Raji (cell line): ENCODE data around the gene PROZ.

ENCODE experiments used
- POLR2A ChIP-seq: IDR thresholded peaks from 2 replicates; pipeline ENCODE4 v1.6.1; 2011; ENCODE audit warnings: low read depth, low read length, control low read depth; ENCODE audit not compliant: insufficient read depth

The PROZ gene

DNA sequence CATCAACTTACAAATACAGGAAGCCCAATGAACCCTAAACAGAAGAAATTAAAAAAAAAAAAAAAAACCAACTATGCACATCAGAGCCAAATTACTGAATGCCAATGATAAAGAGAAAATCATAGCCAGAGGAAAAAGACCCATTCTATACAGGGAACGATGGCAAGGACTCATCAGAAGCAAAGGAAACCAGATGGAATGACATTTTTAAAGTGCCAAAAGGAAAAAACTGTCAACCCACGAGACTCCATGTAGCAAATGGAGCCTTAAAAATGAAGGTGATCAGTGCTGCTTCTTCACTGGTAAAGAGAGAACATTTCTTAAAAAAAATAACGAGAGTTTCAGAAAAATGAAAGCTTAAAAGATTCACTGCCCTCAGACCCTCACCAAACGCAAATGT is 31.7 kb downstream of the PROZ start:
- TF ChIP-seq POLR2A: no peak

DNA sequence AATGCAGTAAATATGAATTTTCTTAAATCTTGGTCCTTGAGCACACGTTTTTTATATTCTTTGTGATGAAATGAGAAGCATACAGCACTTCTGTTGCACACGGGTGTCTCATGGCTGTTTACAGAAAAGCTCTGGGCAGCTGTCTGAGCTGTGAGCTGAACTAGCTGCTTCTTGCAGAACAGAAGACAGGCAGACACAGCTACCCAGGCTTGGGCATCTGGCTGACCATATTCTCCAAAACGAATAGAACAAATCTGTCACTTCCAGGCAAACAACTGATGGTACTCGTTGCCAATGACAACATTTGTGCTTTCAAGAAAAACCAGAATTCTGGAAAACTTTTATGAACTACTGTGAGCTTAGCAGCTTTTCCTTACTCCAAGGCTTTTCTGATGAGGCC is 33.8 kb downstream of the PROZ start:
- TF ChIP-seq POLR2A: no peak

DNA sequence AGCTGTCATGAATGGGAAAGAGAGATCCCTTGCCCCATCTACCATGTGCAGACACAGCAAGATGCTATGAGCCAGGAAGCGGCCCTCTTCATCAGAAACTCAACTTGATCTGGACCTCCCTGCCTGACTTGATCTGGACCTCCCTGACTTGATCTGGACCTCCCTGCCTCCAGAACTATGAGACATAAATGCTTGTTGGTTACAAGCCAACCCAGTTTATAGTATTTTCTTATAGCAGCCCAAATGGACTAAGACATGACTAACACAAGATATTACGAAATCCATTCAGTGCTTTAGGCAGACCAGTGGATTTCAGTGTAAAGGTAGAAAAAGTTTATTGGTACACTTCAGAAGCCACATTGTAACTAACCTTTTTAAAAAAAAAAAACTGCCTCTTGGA is 34.5 kb downstream of the PROZ start:
- TF ChIP-seq POLR2A: no peak

DNA sequence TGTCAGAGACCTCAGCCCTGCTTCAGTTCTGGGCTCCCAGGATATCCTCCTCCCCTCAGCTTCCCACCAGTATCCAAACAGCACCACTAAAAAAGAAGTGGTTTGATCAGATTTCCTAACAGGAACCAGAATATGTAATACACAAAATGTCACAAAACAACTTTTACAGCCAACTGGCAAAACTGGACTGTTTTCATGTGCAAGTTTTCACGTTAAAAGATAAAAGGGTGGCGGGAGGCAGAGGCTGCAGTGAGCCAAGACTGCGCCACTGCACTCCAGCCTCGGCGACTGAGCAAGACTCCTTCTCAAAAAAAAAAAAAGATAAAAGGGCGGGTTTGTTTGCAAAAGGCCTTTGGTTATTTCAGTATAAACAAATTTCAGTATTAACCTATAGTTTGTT is 36.9 kb downstream of the PROZ start:
- no peak for TF ChIP-seq POLR2A

DNA sequence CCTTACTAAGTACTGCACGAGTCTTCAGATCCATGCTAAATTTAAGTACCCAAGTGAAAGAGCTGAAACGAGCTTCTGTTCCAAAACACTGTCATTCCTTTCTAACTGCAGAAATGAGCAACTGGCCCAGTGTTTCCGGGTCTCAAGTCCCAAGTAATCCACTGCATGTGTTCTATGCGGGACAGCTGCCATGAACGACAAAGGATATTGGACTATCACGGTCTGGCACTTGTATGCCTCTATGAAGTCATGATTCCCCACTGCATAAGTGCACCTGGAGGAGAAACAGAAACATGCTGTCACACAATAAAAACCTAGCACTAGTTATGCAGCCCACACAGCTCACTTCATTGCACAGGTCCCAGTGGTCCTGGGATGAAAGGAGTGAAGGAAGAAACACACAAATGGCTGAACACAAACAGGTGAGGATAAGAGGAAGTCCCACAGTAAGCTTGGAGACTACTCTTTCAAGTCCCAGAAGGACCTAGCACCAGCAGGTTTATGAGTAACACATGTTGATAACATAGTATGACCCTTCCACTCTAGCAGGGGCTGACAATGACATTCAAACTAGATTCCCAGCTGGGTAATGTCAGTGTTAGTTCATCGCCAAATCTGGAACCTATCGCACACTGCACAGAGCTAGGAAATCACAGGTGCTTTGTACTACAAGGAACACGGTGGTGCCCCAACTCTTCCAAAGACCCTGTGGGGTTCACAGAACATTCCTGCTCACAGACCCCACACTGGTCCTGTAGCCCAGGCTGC is 38.7 kb downstream of the PROZ start:
- TF ChIP-seq POLR2A: no peak

DNA sequence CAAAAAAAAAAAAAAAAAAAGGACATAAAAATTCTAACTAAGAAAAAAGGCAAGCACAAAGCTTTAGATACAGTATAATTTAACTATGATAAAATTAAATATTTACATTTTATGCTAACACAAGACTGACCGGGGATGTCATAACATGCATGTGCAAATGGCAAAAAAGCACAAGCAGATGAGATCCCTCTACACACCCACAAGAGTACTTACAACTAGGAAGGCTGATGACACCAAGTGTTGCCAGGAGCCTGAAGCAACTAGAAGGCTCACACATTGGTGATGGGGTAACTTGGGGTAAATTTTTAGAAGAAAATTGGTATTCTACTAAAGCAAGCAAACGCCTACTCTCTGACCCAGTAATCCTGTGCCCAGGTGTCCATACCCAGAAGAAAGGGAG is 43.4 kb downstream of the PROZ start:
- TF ChIP-seq POLR2A: no peak

DNA sequence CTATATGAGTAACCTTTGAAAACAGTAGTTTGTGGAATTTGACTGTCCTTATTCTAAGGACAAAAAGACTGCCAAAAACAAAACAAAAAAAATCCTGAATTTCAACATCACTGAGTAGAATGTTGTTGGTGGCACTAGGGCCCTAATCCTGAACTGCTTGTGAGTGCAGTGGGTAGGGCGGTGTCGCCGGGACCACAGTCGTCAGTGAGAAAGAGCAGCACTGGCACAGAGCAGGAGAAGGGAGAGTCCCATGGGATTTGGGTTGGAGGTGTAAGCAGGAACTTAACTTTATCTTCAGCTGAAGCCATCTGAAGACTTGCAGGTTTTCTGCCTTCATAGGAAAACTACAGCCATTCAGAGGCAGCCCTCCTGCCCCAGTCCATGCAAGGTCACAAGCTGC is 44.5 kb downstream of the PROZ start:
- TF ChIP-seq POLR2A: no peak

DNA sequence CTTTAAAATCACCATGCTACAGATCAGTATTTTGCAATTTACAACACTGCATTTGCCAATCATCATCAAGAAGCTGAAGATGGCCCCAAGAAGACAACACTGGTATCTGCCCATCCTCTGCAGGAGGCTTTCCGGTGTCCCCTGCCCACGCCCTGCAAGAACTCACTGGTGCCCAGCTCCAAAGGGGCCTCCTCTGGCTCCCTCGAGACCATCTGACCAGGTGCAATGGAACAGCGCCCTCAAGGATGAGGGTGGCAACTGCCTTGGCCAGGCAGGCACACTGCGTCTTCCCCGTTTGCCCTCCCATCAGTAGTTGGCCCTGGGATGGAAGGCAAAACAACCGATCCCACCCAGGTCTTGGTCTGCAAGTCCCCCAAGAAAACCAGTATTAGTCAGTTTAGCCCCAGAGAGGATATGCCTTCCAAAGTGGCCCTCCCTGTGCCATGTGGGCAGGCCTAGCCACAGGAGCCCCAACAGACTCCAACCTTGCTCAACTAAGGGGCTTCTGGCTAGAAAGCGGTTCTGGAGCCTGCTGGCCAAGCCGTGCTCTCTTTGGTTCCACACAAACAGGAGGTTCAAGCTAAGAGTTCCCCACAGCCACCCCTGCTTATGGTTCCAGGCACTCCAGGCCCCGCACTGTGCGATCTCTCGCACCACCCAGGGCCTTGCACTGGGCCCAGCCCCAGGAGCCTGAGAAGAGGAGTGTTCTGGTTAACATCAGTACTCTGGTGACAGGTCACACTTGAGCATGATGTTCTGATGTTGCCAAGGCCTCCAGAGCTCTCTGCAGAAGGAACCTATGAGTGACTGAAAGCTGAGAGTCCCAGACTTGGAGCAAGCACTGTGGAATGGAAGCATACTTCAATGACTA is 45.3 kb downstream of the PROZ start:
- TF ChIP-seq POLR2A: no peak

DNA sequence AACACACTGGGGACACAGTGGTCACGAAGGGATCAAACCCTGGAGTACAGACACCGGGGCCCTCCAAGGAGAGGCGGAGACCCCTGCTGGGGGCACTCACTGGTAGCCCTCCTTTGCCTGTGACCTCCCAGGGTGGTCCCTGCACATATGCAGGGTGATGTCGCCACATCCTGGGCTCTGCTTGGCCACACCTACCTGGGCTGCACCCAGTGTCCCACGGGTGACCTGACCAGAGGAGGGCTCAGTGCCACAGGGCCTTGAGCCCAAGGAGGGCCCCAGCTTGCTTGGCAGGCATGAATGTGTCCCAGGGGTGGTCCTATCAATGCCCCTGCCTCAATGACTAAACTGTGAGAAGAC is 45.9 kb downstream of the PROZ start:
- TF ChIP-seq POLR2A: no peak

DNA sequence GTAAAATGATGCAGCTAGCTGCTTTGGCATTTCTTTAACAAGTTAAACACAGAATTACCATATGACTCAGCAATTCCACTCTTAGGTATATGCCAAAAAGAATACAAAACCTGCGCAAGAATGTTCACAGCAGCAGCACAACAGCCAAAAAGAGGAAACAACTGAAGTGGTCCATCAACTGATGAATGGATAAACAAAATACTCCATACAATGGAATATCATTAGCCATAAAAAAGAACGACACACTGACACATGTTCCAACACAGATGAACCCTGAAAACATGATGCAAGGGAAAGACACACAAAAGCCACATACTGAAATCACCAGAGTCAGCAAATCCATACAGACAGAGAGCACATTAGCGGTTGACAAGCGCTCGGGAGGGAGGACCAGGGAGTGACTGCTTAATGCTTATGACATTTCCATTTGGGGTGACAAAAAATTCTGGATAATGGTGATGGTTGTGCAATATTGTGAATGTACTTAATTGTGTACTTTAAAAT is 47.0 kb downstream of the PROZ start:
- TF ChIP-seq POLR2A: no peak

DNA sequence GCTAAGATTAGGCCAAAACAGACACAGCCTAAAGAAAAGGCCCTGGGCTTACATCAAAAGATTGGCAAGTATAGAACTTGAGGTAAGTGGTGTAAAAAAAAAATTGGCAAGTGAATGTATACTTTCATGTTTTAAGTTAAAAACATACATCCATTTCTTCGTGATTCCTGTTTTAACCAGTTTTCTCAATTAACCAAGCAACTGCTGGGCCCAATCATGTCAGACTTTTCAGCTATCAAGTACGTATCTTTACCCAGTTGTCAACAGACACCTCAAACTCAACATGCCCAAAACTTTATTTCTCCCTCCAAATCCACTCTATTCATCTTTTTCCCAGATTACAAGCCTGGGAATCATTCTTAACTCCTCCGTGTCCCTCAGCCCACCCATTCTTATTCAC is 49.0 kb downstream of the PROZ start:
- no peak for TF ChIP-seq POLR2A

DNA sequence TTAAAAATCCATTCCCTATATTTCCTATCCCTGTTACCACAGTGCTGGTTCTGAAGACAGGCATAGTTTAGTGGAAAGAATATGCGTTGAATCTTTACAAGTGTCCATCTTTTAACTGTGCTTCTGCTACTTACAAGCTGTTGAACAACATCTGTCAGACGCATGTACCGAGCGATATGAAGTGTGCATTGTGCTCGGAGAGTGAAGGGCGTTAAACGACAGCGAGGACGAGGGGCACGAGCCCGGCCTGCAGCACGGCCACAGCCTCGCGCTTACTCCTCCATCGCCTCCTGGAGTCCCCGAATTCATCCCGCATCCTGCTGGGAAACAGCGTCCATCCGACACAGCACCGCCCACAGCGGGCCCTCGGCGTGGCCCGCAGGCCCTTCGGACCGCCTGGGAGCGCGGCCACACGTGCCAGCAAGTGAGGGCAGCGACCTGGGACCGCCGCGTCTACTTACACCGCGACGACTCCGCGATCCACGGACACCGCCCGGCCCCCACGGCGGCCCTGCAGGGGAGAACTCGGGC is 49.5 kb downstream of the PROZ start:
- no peak for TF ChIP-seq POLR2A

DNA sequence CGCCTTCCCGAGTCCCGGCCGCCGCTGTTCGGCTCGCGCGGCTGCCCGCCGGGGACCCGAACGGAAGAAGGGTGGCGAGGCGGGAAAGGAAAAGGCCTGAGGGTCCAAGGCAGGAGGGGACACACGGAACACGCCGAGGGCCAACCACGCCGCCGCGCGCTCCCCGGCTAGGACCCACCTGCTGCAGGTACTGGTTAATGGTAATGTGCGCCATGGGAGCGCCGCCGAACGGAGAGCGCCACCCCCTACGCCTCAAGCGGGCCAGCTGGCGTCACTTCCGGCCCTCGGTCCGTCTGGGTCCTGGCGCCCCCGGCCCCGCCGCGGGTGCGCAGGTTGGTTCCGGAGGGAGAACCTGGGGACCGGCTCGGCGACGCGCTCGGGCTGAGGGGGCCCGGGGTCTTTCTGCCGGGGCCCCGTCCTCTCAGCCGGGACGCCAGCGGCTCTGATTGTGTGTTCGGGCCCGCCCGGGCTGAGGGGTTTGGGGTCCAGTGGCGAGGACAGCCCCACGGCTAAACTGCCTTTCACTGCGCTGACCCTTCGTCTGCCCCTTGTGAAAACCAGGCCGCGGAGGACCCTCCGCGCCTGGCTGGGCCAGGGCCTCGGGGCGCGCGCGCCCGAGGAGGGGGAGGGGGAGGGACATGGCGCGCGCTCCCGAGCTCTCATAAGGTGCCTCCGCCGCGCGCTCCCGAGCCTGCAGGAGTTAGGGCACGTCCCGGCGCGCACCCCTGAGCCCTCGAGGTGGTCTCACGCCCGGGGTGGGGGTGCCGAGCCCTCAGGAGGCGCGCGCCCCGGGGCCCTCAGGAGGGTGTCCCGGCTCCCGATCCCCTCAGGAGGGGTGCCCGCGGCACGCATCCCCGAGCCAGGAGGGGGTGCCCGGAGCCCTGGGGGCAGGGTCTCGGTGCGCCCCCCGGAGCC is 50.2 kb downstream of the PROZ start, which contains the start of gene PCID2:
Gene PCID2 (minus strand): TSS at position 249 of the 915 bp plus-strand sequence. CDS start 35 bp downstream, at position 214.
- TF ChIP-seq POLR2A: peak; percentile 90

DNA sequence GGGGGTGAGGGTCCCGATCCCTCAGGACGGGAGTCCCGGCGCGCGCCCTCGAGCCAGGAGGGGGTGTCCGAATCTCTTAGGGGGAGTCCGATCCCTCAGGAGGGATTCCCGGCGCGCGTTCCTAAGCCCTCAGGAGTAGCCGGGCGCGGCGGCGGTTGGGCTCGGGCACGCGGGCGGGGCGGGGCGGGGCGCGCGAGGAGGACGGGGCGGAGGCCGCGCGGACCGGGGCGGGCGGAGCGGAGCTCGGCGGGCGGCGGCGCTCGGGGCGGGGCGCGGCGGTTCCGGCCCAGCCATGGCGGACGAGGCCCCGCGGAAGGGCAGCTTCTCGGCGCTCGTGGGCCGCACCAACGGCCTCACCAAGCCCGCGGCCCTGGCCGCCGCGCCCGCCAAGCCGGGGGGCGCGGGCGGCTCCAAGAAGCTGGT is 50.9 kb downstream of the PROZ start, which contains the start of gene CUL4A:
Gene CUL4A (plus strand): TSS at position 278 of the 423 bp plus-strand sequence. CDS start 15 bp downstream, at position 293.
- TF ChIP-seq POLR2A: no peak; the same call in 1 of the 2 replicates
